Endodermal cell (in vitro differentiated cells): Measurements from ENCODE around the gene AGR3. TPM values are rescaled to one million over a fixed set of nuclear protein-coding genes. Genes with fewer than 3 reads are reported as not detected.

ENCODE experiments used
- DNase-seq: peaks from one replicate; pipeline ENCODE4 v3.0.0-alpha.2; 2017
- H3K27ac ChIP-seq: 2 replicates; pipeline ENCODE4 v1.5.1; 2013; ENCODE audit warnings: mild to moderate bottlenecking, low read depth, low read length, moderate library complexity
- H3K27me3 ChIP-seq: 2 replicates; pipeline ENCODE4 v1.6.1; 2013; ENCODE audit warnings: mild to moderate bottlenecking, low read length, moderate library complexity; ENCODE audit not compliant: insufficient read depth, control insufficient read depth, poor library complexity, severe bottlenecking
- H3K36me3 ChIP-seq: 2 replicates; pipeline ENCODE4 v1.7.0; 2013; ENCODE audit warnings: mild to moderate bottlenecking, low read length, moderate library complexity; ENCODE audit not compliant: control insufficient read depth, insufficient read depth
- H3K4me1 ChIP-seq: one replicate; pipeline ENCODE4 v1.7.0; 2013; ENCODE audit warnings: low read length; ENCODE audit not compliant: control insufficient read depth, insufficient read depth
- H3K4me3 ChIP-seq: 2 replicates; pipeline ENCODE4 v1.5.1; 2013; ENCODE audit warnings: mild to moderate bottlenecking, low read length, moderate library complexity
- H3K9ac ChIP-seq: 2 replicates; pipeline ENCODE4 v1.6.1; 2013; ENCODE audit warnings: mild to moderate bottlenecking, low read length, moderate library complexity; ENCODE audit not compliant: poor library complexity, severe bottlenecking; ENCODE audit errors: extremely low read depth
- H3K9me3 ChIP-seq: 2 replicates; pipeline ENCODE4 v1.6.1; 2013; ENCODE audit warnings: mild to moderate bottlenecking, low read length, moderate library complexity; ENCODE audit not compliant: control insufficient read depth
- H3K27ac Mint-ChIP-seq: 2 replicates; pipeline ENCODE4 v1.8.0; 2020; ENCODE audit warnings: mixed read lengths
- H3K27me3 Mint-ChIP-seq: 2 replicates; pipeline ENCODE4 v1.8.0; 2021; ENCODE audit warnings: mild to moderate bottlenecking, mixed read lengths; ENCODE audit not compliant: insufficient read depth
- H3K36me3 Mint-ChIP-seq: 2 replicates; pipeline ENCODE4 v1.8.0; 2020; ENCODE audit warnings: low read depth, mixed read lengths
- H3K4me1 Mint-ChIP-seq: 2 replicates; pipeline ENCODE4 v1.8.0; 2020; ENCODE audit warnings: mixed read lengths
- H3K4me3 Mint-ChIP-seq: 2 replicates; pipeline ENCODE4 v1.8.0; 2020; ENCODE audit warnings: mild to moderate bottlenecking, moderate library complexity, mixed read lengths
- H3K9me3 Mint-ChIP-seq: 2 replicates; pipeline ENCODE4 v1.8.0; 2020; ENCODE audit warnings: mild to moderate bottlenecking, mixed read lengths
- CTCF ChIP-seq: fragments of 200-600 bp; sonication (generic); conservative IDR thresholded peaks from 2 replicates; pipeline ENCODE4 v1.5.0; 2021; ENCODE audit warnings: antibody characterized with exemption, mild to moderate bottlenecking
- WGBS, 2 experiments: methylation state at CpG; one replicate each; pipeline versions ENCODE4 v1.1.5 to v1.1.7; 2013; ENCODE audit warnings: missing lambda C conversion rate in 2 of 2, mixed read lengths in 1 of 2; ENCODE audit not compliant: insufficient coverage in 1 of 2, insufficient read length in 1 of 2; 5-methylcytosine and 5-hydroxymethylcytosine counted together
- total RNA-seq, 2 donors: library from RNA; stranded (reverse); fragmentation: NEBNext Ultra II Directional in 1 of 2; extraction: Animal tissue kit (Norgen Biotek cat#: 25700) in 1 of 2; gene quantifications; 2 replicates in 1 of 2; 3 replicates in 1 of 2; pipeline ENCODE4 v1.2.1, GENCODE V29; 2021

AGR3 gene
- total RNA-seq, 2 donors from 2014 or later: not detected

GRCh38 chr7:16813232-16813616, 68.6 kb downstream of the AGR3 start:
- Mint-ChIP-seq H3K27me3 (no peaks in the 10 kb centered on the region), H3K9me3 (no peaks in the 10 kb centered on the region), H3K4me1 (peaks cover 3% of the 10 kb centered on the region), H3K4me3 (no peak overlapping the region), H3K36me3 (no peaks in the 10 kb centered on the region), H3K27ac (no peak overlapping the region)
- H3K4me1 ChIP-seq: no peaks in the 10 kb centered on the region
- 87 to 100% methylated on average over 1 to 3 of the region's 3 CpGs for WGBS, 2 experiments
- no peaks in the 10 kb centered on the region for H3K9me3 ChIP-seq
- no peak for TF ChIP-seq CTCF
- no peak for DNase-seq
- H3K36me3 ChIP-seq: no peaks in the 10 kb centered on the region
- no peak overlapping the region for H3K4me3 ChIP-seq
- no peaks in the 10 kb centered on the region for H3K27me3 ChIP-seq
- H3K9ac ChIP-seq: no peak overlapping the region
- H3K27ac ChIP-seq: no peak overlapping the region

- Histone ChIP-seq H3K9ac (no peak overlapping the region), H3K4me1 (no peaks in the 10 kb centered on the region), H3K27me3 (no peaks in the 10 kb centered on the region), H3K4me3 (no peak overlapping the region), H3K9me3 (no peaks in the 10 kb centered on the region), H3K27ac (no peak overlapping the region), H3K36me3 (no peaks in the 10 kb centered on the region)
- no peak overlapping the region for H3K4me3 Mint-ChIP-seq
- no peak overlapping the region for H3K27ac Mint-ChIP-seq
- H3K27me3 Mint-ChIP-seq: no peaks in the 10 kb centered on the region
- no peaks in the 10 kb centered on the region for H3K36me3 Mint-ChIP-seq
- DNase-seq: no peak
- no peaks in the 10 kb centered on the region for H3K9me3 Mint-ChIP-seq
- 93 to 100% methylated on average over 1 to 4 of the region's 4 CpGs for WGBS, 2 experiments
- peaks cover 3% of the 10 kb centered on the region for H3K4me1 Mint-ChIP-seq
- no peak for TF ChIP-seq CTCF
Measured at GRCh38 chr7:16812542-16813231, 69.1 kb downstream of the AGR3 start.

- WGBS, 2 experiments: 92 to 100% methylated on average over 1 to 2 of the region's 2 CpGs
- H3K27me3 Mint-ChIP-seq: no peaks in the 10 kb centered on the region
- H3K4me3 Mint-ChIP-seq: no peak overlapping the region
- no peak for DNase-seq
- Histone ChIP-seq H3K27ac (no peak overlapping the region), H3K4me1 (no peaks in the 10 kb centered on the region), H3K27me3 (no peaks in the 10 kb centered on the region), H3K9ac (no peak overlapping the region), H3K36me3 (no peaks in the 10 kb centered on the region), H3K9me3 (no peaks in the 10 kb centered on the region), H3K4me3 (no peak overlapping the region)
- no peaks in the 10 kb centered on the region for H3K9me3 Mint-ChIP-seq
- no peak for TF ChIP-seq CTCF
- peaks cover 3% of the 10 kb centered on the region for H3K4me1 Mint-ChIP-seq
- H3K27ac Mint-ChIP-seq: no peak overlapping the region
- no peaks in the 10 kb centered on the region for H3K36me3 Mint-ChIP-seq
Measured at GRCh38 chr7:16811551-16811950, 70.2 kb downstream of the AGR3 start.
